GM12878 (cell line): ENCODE measurements around the gene CELSR1. TPM values are rescaled to one million over a fixed set of nuclear protein-coding genes. Genes with fewer than 3 reads are reported as not detected.

Experiments
- SREBF1 ChIP-seq: IDR thresholded peaks from 2 replicates; pipeline ENCODE4 v1.6.1; 2012; ENCODE audit warnings: mild to moderate bottlenecking, low read length
- TBL1XR1 ChIP-seq: IDR thresholded peaks from 2 replicates; pipeline ENCODE4 v1.6.1; 2012; ENCODE audit warnings: low read depth, low read length, improper control_type of control experiment
- ZBTB11 ChIP-seq: fragments of 450-650 bp; formaldehyde crosslinking; IDR thresholded peaks from 2 replicates; pipeline ENCODE4 v1.5.0; 2022; ENCODE audit warnings: mild to moderate bottlenecking, missing genetic modification characterization
- ZNF687 ChIP-seq: fragments of 450-650 bp; IDR thresholded peaks from 2 replicates; pipeline ENCODE4 v1.6.1; 2017; ENCODE audit warnings: mild to moderate bottlenecking, moderate library complexity
- polyA plus RNA-seq, 11 experiments: library from polyadenylated mRNA; depleted of rRNA in 4 of 11; unstranded in 6 of 11; stranded (reverse) in 5 of 11; fragments of >200 nt; fragmentation: Nextera tagmentation in 4 of 11; fragmentation: Illumina TruSeq in 1 of 11; extraction: Ambion mirVana in 4 of 11; extraction: Trizol in 1 of 11; gene quantifications; 1 replicate in 1 of 11; 2 replicates in 10 of 11; pipeline versions ENCODE4 v1.2.1 to v1.2.3, GENCODE V29; 2011 to 2016; ENCODE audit warnings: inconsistent platforms in 2 of 11, missing spikeins in 2 of 11, low read depth in 1 of 11
- total RNA-seq, 4 experiments: library from RNA; depleted of rRNA in 3 of 4; stranded (reverse); fragments of >200 nt in 3 of 4; fragmentation: Illumina TruSeq in 1 of 4; extraction: Trizol in 1 of 4; gene quantifications; 2 replicates each; pipeline versions ENCODE4 v1.2.1 to v1.2.3, GENCODE V29; 2013 to 2021
- TF ChIP-seq, protein P1 (sequence below): IDR thresholded peaks from 2 replicates; pipeline ENCODE4 v1.6.1; 2011; ENCODE audit warnings: mild to moderate bottlenecking, low read depth, low read length, moderate library complexity; ENCODE audit not compliant: insufficient replicate concordance

The CELSR1 gene
- total and polyA plus RNA-seq, 10 of the 15 experiments (the other 5 are each of a cell fraction or from before 2014, with no cell fraction given), result 0.05 to 1.7 (median 0.35) TPM; not detected in 2

GRCh38 chr22:46347646-46348045, 189.8 kb downstream of the CELSR1 start (continued):
- TF ChIP-seq SREBF1 (no peak), TBL1XR1 (no peak), ZBTB11 (CRISPR knock-in tag) (no peak), ZNF687 (no peak)
- TF ChIP-seq, protein P1, sequence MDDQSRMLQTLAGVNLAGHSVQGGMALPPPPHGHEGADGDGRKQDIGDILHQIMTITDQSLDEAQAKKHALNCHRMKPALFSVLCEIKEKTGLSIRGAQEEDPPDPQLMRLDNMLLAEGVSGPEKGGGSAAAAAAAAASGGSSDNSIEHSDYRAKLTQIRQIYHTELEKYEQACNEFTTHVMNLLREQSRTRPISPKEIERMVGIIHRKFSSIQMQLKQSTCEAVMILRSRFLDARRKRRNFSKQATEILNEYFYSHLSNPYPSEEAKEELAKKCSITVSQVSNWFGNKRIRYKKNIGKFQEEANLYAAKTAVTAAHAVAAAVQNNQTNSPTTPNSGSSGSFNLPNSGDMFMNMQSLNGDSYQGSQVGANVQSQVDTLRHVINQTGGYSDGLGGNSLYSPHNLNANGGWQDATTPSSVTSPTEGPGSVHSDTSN, result no peak
- TF ChIP-seq, all 136 proteins: peak for 0
